Measurements from ENCODE around the gene OR2J1.
"Not testable (repeated sequence)": the region's sequence is repeated elsewhere in the genome, so short reads cannot be mapped to it uniquely, and the experiment has no call there.

OR2J1 gene

GRCh38 chr6:29097803-29098202 is 1.5 kb upstream of the OR2J1 start:
- Histone ChIP-seq H2BK5ac (ENCODE audit: low read depth, low read length, poor library complexity) (no peak overlapping the region), H3K4me1 (ENCODE audit: control insufficient read depth in 1 of 2, insufficient read depth in 2 of 2, low read length in 2 of 2) (no peaks in the 10 kb centered on the region), H3K4ac (ENCODE audit: low read depth, low read length) (no peak overlapping the region), H4K12ac (ENCODE audit: low read depth, low read length) (no peak overlapping the region), H4K91ac (ENCODE audit: low read depth, low read length) (no peak overlapping the region), H4K8ac (ENCODE audit: low read depth, low read length) (no peak overlapping the region), H3K79me2 (ENCODE audit: control insufficient read depth, insufficient read depth, low read length, poor library complexity) (no peaks in the 10 kb centered on the region), H3K18ac (ENCODE audit: low read length) (no peak overlapping the region), H3K27ac (ENCODE audit: low read depth, low read length) (no peak overlapping the region), H2AFZ (ENCODE audit: insufficient read depth, low read length, poor library complexity) (no peak overlapping the region), H2AK5ac (ENCODE audit: low read length) (no peak overlapping the region), H3K4me2 (ENCODE audit: low read length) (no peak overlapping the region), H2BK12ac (ENCODE audit: low read length) (no peak overlapping the region), H3K79me1 (ENCODE audit: low read length) (no peaks in the 10 kb centered on the region), H3K14ac (ENCODE audit: low read length) (no peak overlapping the region), H2BK120ac (ENCODE audit: insufficient read depth, low read length, poor library complexity) (no peak overlapping the region), H3K4me3 (ENCODE audit: low read depth, low read length) (no peak overlapping the region), H3K23ac (ENCODE audit: low read length) (no peak overlapping the region), H3K9me3 (ENCODE audit: insufficient read depth, low read depth, low read length) (no peaks in the 10 kb centered on the region), H3K36me3 (ENCODE audit: control insufficient read depth in 1 of 2, insufficient read depth in 2 of 2, low read length in 2 of 2) (no peaks in the 10 kb centered on the region), H3K9ac (ENCODE audit: low read length) (no peak overlapping the region), H3K27me3 (ENCODE audit: insufficient read depth, low read length) (no peaks in the 10 kb centered on the region)
- no CpG with 5 or more reads among the region's 1 CpG for WGBS (ENCODE audit: extremely low coverage, insufficient coverage, insufficient read length)
- DNase-seq = no peak

GRCh38 chr6:29107758-29108157 is 8.5 kb downstream of the OR2J1 start, which contains the start of gene OR2J3:
TSS of gene OR2J3 (plus strand) at chr6:29108058. CDS start at chr6:29111891, 3,833 bp downstream.
- no peak within 1 kb of the TSS for H4K91ac ChIP-seq (ENCODE audit: low read depth, low read length)
- H3K9me3 ChIP-seq (ENCODE audit: insufficient read depth, low read depth, low read length) = no peaks in the 10 kb centered on the region
- no peak within 1 kb of the TSS for H3K4ac ChIP-seq (ENCODE audit: low read depth, low read length)
- no peak within 1 kb of the TSS for H3K18ac ChIP-seq (ENCODE audit: low read length)
- no peaks in the 10 kb centered on the region for H3K4me1 ChIP-seq (ENCODE audit: control insufficient read depth in 1 of 2, insufficient read depth in 2 of 2, low read length in 2 of 2)
- H3K36me3 ChIP-seq (ENCODE audit: control insufficient read depth in 1 of 2, insufficient read depth in 2 of 2, low read length in 2 of 2) = no peaks in the 10 kb centered on the region
- no peak within 1 kb of the TSS for H2BK12ac ChIP-seq (ENCODE audit: low read length)
- H3K79me1 ChIP-seq (ENCODE audit: low read length) = no peaks in the 10 kb centered on the region
- H3K9ac ChIP-seq (ENCODE audit: low read length) = no peak within 1 kb of the TSS
- DNase-seq = no peak
- no peak within 1 kb of the TSS for H3K14ac ChIP-seq (ENCODE audit: low read length)
- H2AK5ac ChIP-seq (ENCODE audit: low read length) = no peak within 1 kb of the TSS
- H3K4me2 ChIP-seq (ENCODE audit: low read length) = no peak within 1 kb of the TSS
- no peak within 1 kb of the TSS for H2BK120ac ChIP-seq (ENCODE audit: insufficient read depth, low read length, poor library complexity)
- H4K8ac ChIP-seq (ENCODE audit: low read depth, low read length) = no peak within 1 kb of the TSS
- no peak within 1 kb of the TSS for H2BK5ac ChIP-seq (ENCODE audit: low read depth, low read length, poor library complexity)
- no peak within 1 kb of the TSS for H4K12ac ChIP-seq (ENCODE audit: low read depth, low read length)
- H2AFZ ChIP-seq (ENCODE audit: insufficient read depth, low read length, poor library complexity) = no peak within 1 kb of the TSS
- H3K23ac ChIP-seq (ENCODE audit: low read length) = no peak within 1 kb of the TSS
- no peak within 1 kb of the TSS for H3K4me3 ChIP-seq (ENCODE audit: low read depth, low read length)
- no peaks in the 10 kb centered on the region for H3K27me3 ChIP-seq (ENCODE audit: insufficient read depth, low read length)
- no peak within 1 kb of the TSS for H3K27ac ChIP-seq (ENCODE audit: low read depth, low read length)
- no peaks in the 10 kb centered on the region for H3K79me2 ChIP-seq (ENCODE audit: control insufficient read depth, insufficient read depth, low read length, poor library complexity)
- no CpG with 5 or more reads among the region's 1 CpG for WGBS (ENCODE audit: extremely low coverage, insufficient coverage, insufficient read length)

GRCh38 chr6:29112135-29112534 is 12.8 kb downstream of the OR2J1 start:
- H2BK120ac ChIP-seq (ENCODE audit: insufficient read depth, low read length, poor library complexity) = no peak overlapping the region
- no peak overlapping the region for H4K8ac ChIP-seq (ENCODE audit: low read depth, low read length)
- no peak overlapping the region for H2BK12ac ChIP-seq (ENCODE audit: low read length)
- no peak overlapping the region for H2AK5ac ChIP-seq (ENCODE audit: low read length)
- H3K23ac ChIP-seq (ENCODE audit: low read length) = no peak overlapping the region
- H3K27ac ChIP-seq (ENCODE audit: low read depth, low read length) = no peak overlapping the region
- H2AFZ ChIP-seq (ENCODE audit: insufficient read depth, low read length, poor library complexity) = no peak overlapping the region
- H3K4me3 ChIP-seq (ENCODE audit: low read depth, low read length) = no peak overlapping the region
- H3K27me3 ChIP-seq (ENCODE audit: insufficient read depth, low read length) = no peaks in the 10 kb centered on the region
- no peak overlapping the region for H3K14ac ChIP-seq (ENCODE audit: low read length)
- no peaks in the 10 kb centered on the region for H3K9me3 ChIP-seq (ENCODE audit: insufficient read depth, low read depth, low read length)
- no peak overlapping the region for H2BK5ac ChIP-seq (ENCODE audit: low read depth, low read length, poor library complexity)
- no CpG with 5 or more reads among the region's 7 CpGs for WGBS (ENCODE audit: extremely low coverage, insufficient coverage, insufficient read length)
- H3K79me2 ChIP-seq (ENCODE audit: control insufficient read depth, insufficient read depth, low read length, poor library complexity) = no peaks in the 10 kb centered on the region
- no peak overlapping the region for H4K12ac ChIP-seq (ENCODE audit: low read depth, low read length)
- no peak overlapping the region for H3K4ac ChIP-seq (ENCODE audit: low read depth, low read length)
- no peak overlapping the region for H4K91ac ChIP-seq (ENCODE audit: low read depth, low read length)
- no peaks in the 10 kb centered on the region for H3K79me1 ChIP-seq (ENCODE audit: low read length)
- H3K18ac ChIP-seq (ENCODE audit: low read length) = no peak overlapping the region
- no peak for DNase-seq
- no peak overlapping the region for H3K4me2 ChIP-seq (ENCODE audit: low read length)
- H3K36me3 ChIP-seq (ENCODE audit: control insufficient read depth in 1 of 2, insufficient read depth in 2 of 2, low read length in 2 of 2) = no peaks in the 10 kb centered on the region
- peaks cover 0 to 2% of the 10 kb centered on the region in 2 experiments for H3K4me1 ChIP-seq (ENCODE audit: control insufficient read depth in 1 of 2, insufficient read depth in 2 of 2, low read length in 2 of 2)
- no peak overlapping the region for H3K9ac ChIP-seq (ENCODE audit: low read length)

GRCh38 chr6:29114964-29115363 is 15.7 kb downstream of the OR2J1 start:
- H3K23ac ChIP-seq (ENCODE audit: low read length); H2AFZ ChIP-seq (ENCODE audit: insufficient read depth, low read length, poor library complexity); H3K27ac ChIP-seq (ENCODE audit: low read depth, low read length); H3K4me1 ChIP-seq (ENCODE audit: control insufficient read depth in 1 of 2, insufficient read depth in 2 of 2, low read length in 2 of 2); H3K4me3 ChIP-seq (ENCODE audit: low read depth, low read length); H3K4me2 ChIP-seq (ENCODE audit: low read length); H3K9ac ChIP-seq (ENCODE audit: low read length); H3K9me3 ChIP-seq (ENCODE audit: insufficient read depth, low read depth, low read length); H3K14ac ChIP-seq (ENCODE audit: low read length); H3K4ac ChIP-seq (ENCODE audit: low read depth, low read length); DNase-seq; H3K36me3 ChIP-seq (ENCODE audit: control insufficient read depth in 1 of 2, insufficient read depth in 2 of 2, low read length in 2 of 2); H3K79me2 ChIP-seq (ENCODE audit: control insufficient read depth, insufficient read depth, low read length, poor library complexity); H2AK5ac ChIP-seq (ENCODE audit: low read length); H4K91ac ChIP-seq (ENCODE audit: low read depth, low read length); H2BK5ac ChIP-seq (ENCODE audit: low read depth, low read length, poor library complexity); H3K79me1 ChIP-seq (ENCODE audit: low read length); H3K18ac ChIP-seq (ENCODE audit: low read length); H2BK12ac ChIP-seq (ENCODE audit: low read length); H3K27me3 ChIP-seq (ENCODE audit: insufficient read depth, low read length); H2BK120ac ChIP-seq (ENCODE audit: insufficient read depth, low read length, poor library complexity); H4K8ac ChIP-seq (ENCODE audit: low read depth, low read length); H4K12ac ChIP-seq (ENCODE audit: low read depth, low read length): not testable (repeated sequence)
- no CpG with 5 or more reads among the region's 3 CpGs for WGBS (ENCODE audit: extremely low coverage, insufficient coverage, insufficient read length)
